Panc1 (cell line): ENCODE data around the gene HMG20B. TPM values are rescaled to one million over a fixed set of nuclear protein-coding genes. Genes with fewer than 3 reads are reported as not detected.

Source experiments
- ATAC-seq: fragments of 200-7000 bp; cut with Tn5 transposase; 2 replicates; pipeline ENCODE4 v1.9.1; 2020; ENCODE audit warnings: mild to moderate bottlenecking, moderate library complexity
- BruUV-seq: library from RNA; stranded (reverse); fragments of 400-500 nt; replicated peaks from 2 replicates; lab custom pipeline; 2021; lab: Mats Ljungman, UMichigan
- CTCF ChIA-PET: fragments of 300-600 bp; sonication (Branson Sonifier 250); formaldehyde crosslinking; loops from one replicate; lab custom pipeline; 2022; ENCODE audit warnings: antibody characterized with exemption; lab: Charles Lee
- POLR2A ChIA-PET: fragments of 300-600 bp; sonication (Branson Sonifier 250); formaldehyde crosslinking; loops from one replicate; lab custom pipeline; 2022; ENCODE audit warnings: antibody characterized with exemption; lab: Charles Lee
- DNase-seq: peaks from one replicate; pipeline ENCODE4 v3.0.0-alpha.2; 2010; ENCODE audit warnings: low read depth, low spot score
- H3K27ac ChIP-seq: 2 replicates; pipeline ENCODE4 v1.5.1; 2011; ENCODE audit warnings: mild to moderate bottlenecking, low read length, inconsistent platforms
- H3K27me3 ChIP-seq: fragments of 200-500 bp; sonication (Bioruptor generic); 2 replicates; pipeline ENCODE4 v1.6.0; 2014; ENCODE audit warnings: low read length, inconsistent platforms; ENCODE audit not compliant: control insufficient read depth, insufficient read depth
- H3K36me3 ChIP-seq: fragments of 200-500 bp; sonication (Bioruptor generic); 2 replicates; pipeline ENCODE4 v1.5.1; 2014; ENCODE audit warnings: inconsistent platforms, mild to moderate bottlenecking, low read length, moderate library complexity; ENCODE audit not compliant: control insufficient read depth, insufficient read depth
- H3K4me1 ChIP-seq: 2 replicates; pipeline ENCODE4 v1.5.1; 2011; ENCODE audit warnings: inconsistent platforms, mild to moderate bottlenecking, low read length, moderate library complexity; ENCODE audit not compliant: control insufficient read depth, insufficient read depth
- H3K4me3 ChIP-seq, 2 experiments: 2 replicates each; pipeline ENCODE4 v1.5.1; 2011 to 2012; ENCODE audit warnings: low read depth in 2 of 2, low read length in 2 of 2, mild to moderate bottlenecking in 2 of 2, inconsistent platforms in 1 of 2, moderate library complexity in 1 of 2
- H3K9me3 ChIP-seq: fragments of 200-500 bp; sonication (Bioruptor generic); 2 replicates; pipeline ENCODE4 v1.5.1; 2014; ENCODE audit warnings: low read depth, mild to moderate bottlenecking, inconsistent platforms, low read length, moderate library complexity; ENCODE audit not compliant: control insufficient read depth, insufficient read depth
- CTCF ChIP-seq: fragments of 450-650 bp; IDR thresholded peaks from 2 replicates; pipeline ENCODE4 v1.5.1; 2017; ENCODE audit warnings: mild to moderate bottlenecking
- POLR2AphosphoS5 ChIP-seq: IDR thresholded peaks from 2 replicates; pipeline ENCODE4 v1.6.1; 2012; ENCODE audit warnings: mild to moderate bottlenecking, low read depth, low read length, moderate library complexity
- REST ChIP-seq, 2 experiments: IDR thresholded peaks; 2 replicates each; pipeline ENCODE4 v1.6.1; 2011 to 2012; ENCODE audit warnings: low read depth in 2 of 2, control low read depth in 1 of 2, low read length in 1 of 2, mild to moderate bottlenecking in 1 of 2, moderate library complexity in 1 of 2; ENCODE audit not compliant: insufficient read depth in 1 of 2
- in situ Hi-C: cut with HindIII; loops from 2 replicates; pipeline ENCODE4 v1.10.0; 2016; ENCODE audit warnings: low sequenced_read_pairs, low pct_unique_long_range_greater_than_20kb
- intact Hi-C: fragments of 100-400 bp; cut with micrococcal nuclease; formaldehyde crosslinking; loops from one replicate; pipeline ENCODE4 v1.10.0; 2022; ENCODE audit not compliant: unreplicated experiment
- total RNA-seq: library from RNA; stranded (reverse); gene quantifications from one replicate; pipeline ENCODE4 v1.2.1, GENCODE V29; 2021; ENCODE audit not compliant: unreplicated experiment

Gene HMG20B
- total RNA-seq, 1 experiment from 2014 or later, result 74.7 TPM

DNA sequence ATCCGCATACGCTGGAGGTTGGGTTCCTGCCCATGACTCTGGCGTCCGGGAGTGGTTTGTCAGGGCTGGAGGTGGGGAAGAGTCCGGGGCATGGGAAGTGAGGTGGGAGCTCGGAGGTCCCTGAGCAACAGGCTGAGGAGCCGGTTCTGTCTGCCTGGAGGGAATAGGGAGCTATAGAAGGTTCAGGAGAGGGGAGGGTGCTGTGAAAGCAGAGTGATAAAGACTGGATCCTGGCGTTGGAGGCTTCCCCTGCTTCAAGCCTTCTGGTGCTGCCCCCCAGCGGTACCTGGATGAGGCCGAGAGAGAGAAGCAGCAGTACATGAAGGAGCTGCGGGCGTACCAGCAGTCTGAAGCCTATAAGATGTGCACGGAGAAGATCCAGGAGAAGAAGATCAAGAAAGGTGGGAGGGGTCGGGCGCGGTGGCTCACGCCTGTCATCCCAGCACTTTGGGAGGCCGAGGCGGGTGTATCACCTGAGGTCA, 2.6 kb downstream of the HMG20B start:
- CTCF ChIA-PET, result no interaction called here
- no TSS peak for BruUV-seq
- H3K4me3 ChIP-seq, result no peak overlapping the region
- in situ Hi-C loops (no loop called here), intact Hi-C loops (no loop called here)
- H3K36me3 ChIP-seq, result peaks cover 4% of the 10 kb centered on the region; the same call in 1 of the 2 replicates
- H3K27ac ChIP-seq, result no peak overlapping the region
- no peaks in the 10 kb centered on the region for H3K27me3 ChIP-seq
- TF ChIP-seq CTCF (peak; percentile 75; the same call in 1 of the 2 replicates), POLR2AphosphoS5 (no peak)
- H3K4me1 ChIP-seq, result peaks cover 4% of the 10 kb centered on the region; the same call in 1 of the 2 replicates
- POLR2A ChIA-PET, result interaction anchor here (0.7 kb wide), 1 partner anchor 168 kb away, joined by 7 read pairs; no protein-coding TSS in a partner anchor
- ATAC-seq (no peak), DNase-seq (no peak)
- no peaks in the 10 kb centered on the region for H3K9me3 ChIP-seq

DNA sequence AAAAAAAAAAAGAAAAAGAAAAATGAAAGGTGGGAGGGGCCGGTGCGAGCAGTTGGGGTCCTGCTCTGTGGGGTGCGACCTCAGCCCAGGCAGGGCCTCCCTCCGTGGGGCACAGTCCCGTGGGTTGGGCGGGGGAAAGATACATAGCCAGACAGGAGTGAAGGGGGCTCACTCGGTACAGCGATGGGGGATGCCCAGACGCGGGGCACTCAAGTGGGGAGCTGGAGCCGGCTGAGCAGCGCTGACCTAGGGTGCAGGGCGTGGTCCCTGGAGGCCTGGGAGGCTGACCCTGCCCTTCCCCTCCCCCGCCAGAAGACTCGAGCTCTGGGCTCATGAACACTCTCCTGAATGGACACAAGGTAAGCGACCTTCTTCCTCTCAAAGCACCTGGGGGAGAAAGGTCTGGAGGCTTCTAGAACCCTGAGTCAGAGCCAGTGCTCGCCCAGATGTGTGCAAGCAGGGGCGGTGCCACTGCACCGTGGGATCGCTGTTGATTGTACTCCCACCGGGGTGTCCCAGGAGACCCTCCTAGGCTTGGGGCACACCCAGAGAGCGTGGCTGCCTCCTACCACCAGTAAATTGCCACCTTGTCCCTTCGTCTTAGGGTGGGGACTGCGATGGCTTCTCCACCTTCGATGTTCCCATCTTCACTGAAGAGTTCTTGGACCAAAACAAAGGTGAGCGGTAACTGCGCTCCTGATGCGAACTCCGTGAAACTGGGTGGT, 3.4 kb downstream of the HMG20B start:
- in situ Hi-C loops, result no loop called here
- ChIA-PET POLR2A (interaction anchor here (0.7 kb wide), 1 partner anchor 167 kb away, joined by 7 read pairs; no protein-coding TSS in a partner anchor), CTCF (interaction anchor here (0.5 to 0.6 kb wide), 2 partner anchors 12 to 1191 kb away, joined by 6 to 7 read pairs; no protein-coding TSS in a partner anchor)
- TF ChIP-seq REST (IDR thresholded peaks at IDR 0.05; ENCODE audit: insufficient read depth in 1 of 2, low read depth in 2 of 2, low read length in 1 of 2), result no peak
- no peaks in the 10 kb centered on the region for H3K27me3 ChIP-seq
- H3K27ac ChIP-seq, result no peak overlapping the region
- intact Hi-C loops, result no loop called here
- H3K36me3 ChIP-seq, result peaks cover 4% of the 10 kb centered on the region; the same call in 1 of the 2 replicates
- H3K4me3 ChIP-seq, result no peak overlapping the region
- H3K4me1 ChIP-seq, result no peaks in the 10 kb centered on the region
- ATAC-seq (no peak), DNase-seq (no peak)
- no TSS peak for BruUV-seq
- no peaks in the 10 kb centered on the region for H3K9me3 ChIP-seq

DNA sequence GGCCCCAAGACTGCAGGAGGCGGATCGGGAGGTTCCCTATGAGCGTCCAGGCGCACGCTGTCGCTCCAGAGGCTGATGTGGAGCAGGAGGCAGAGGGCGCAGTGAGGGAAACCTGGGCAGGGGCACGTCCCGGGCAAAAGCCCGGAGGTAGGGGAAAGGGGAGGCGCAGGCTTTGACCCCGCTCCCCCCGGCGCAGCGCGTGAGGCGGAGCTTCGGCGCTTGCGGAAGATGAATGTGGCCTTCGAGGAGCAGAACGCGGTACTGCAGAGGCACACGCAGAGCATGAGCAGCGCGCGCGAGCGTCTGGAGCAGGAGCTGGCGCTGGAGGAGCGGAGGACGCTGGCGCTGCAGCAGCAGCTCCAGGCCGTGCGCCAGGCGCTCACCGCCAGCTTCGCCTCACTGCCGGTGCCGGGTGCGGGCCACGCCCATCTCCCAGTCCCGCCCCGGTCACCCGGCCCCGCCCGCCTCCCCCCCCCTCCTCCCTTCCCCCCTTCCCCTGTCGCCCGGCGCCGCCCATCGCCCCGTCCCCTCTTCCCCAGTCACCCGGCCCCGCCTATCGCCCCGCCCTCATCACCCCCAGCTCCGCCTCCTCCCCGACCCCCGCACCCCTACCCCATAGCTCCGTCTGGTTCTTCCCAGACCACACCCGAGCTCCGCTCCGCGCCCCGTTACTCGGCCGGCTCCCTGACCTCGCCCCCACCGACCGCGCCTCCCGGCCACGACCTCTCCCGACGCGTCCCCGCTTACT, 4.1 kb downstream of the HMG20B start:
- H3K9me3 ChIP-seq, result no peaks in the 10 kb centered on the region
- no peaks in the 10 kb centered on the region for H3K27me3 ChIP-seq
- no peaks in the 10 kb centered on the region for H3K4me1 ChIP-seq
- H3K27ac ChIP-seq, result no peak overlapping the region
- POLR2A ChIA-PET, result no interaction called here
- no peak overlapping the region for H3K4me3 ChIP-seq
- intact Hi-C loops (no loop called here), in situ Hi-C loops (no loop called here)
- CTCF ChIA-PET, result interaction anchor here (0.6 kb wide), 1 partner anchor 1192 kb away, joined by 7 read pairs; no protein-coding TSS in a partner anchor
- no peak for TF ChIP-seq CTCF
- no TSS peak for BruUV-seq
- no peak for DNase-seq
- no peak for ATAC-seq
- peaks cover 4% of the 10 kb centered on the region; the same call in 1 of the 2 replicates for H3K36me3 ChIP-seq
